DND-41 (cell line): ENCODE data around the gene SEC23IP.

Source experiments
- ATAC-seq: fragments of 200-7000 bp; cut with Tn5 transposase; 3 replicates; pipeline ENCODE4 v1.9.1; 2021; ENCODE audit warnings: low read depth; ENCODE audit not compliant: insufficient read depth
- DNase-seq: peaks from one replicate; pipeline ENCODE4 v3.0.0-alpha.2; 2020
- H2AFZ ChIP-seq: 2 replicates; pipeline ENCODE4 v1.6.0; 2012; ENCODE audit warnings: low read depth, low read length
- H3K27ac ChIP-seq: 2 replicates; pipeline ENCODE4 v1.5.1; 2012; ENCODE audit warnings: low read length, inconsistent platforms
- H3K27me3 ChIP-seq: fragments of 200-600 bp; sonication (generic); 2 replicates; pipeline ENCODE4 v1.6.0; 2012; ENCODE audit warnings: low read length, mild to moderate bottlenecking, inconsistent platforms; ENCODE audit not compliant: insufficient read depth, poor library complexity
- H3K36me3 ChIP-seq: 2 replicates; pipeline ENCODE4 v1.5.1; 2012; ENCODE audit warnings: low read length, inconsistent platforms; ENCODE audit not compliant: insufficient read depth
- H3K4me1 ChIP-seq: 2 replicates; pipeline ENCODE4 v1.5.1; 2012; ENCODE audit warnings: mild to moderate bottlenecking, low read length; ENCODE audit not compliant: insufficient read depth
- H3K4me2 ChIP-seq: 2 replicates; pipeline ENCODE4 v1.6.0; 2012; ENCODE audit warnings: mild to moderate bottlenecking, moderate library complexity, low read length, inconsistent platforms; ENCODE audit not compliant: insufficient read depth
- H3K4me3 ChIP-seq, 2 experiments: fragments of 200-600 bp in 1 of 2; shearing (Covaris generic) in 1 of 2; 2 replicates each; pipeline ENCODE4 v1.5.1; 2012 to 2016; ENCODE audit warnings: inconsistent platforms in 2 of 2, low read length in 2 of 2, mild to moderate bottlenecking in 2 of 2, low read depth in 1 of 2, moderate library complexity in 1 of 2
- H3K79me2 ChIP-seq: 2 replicates; pipeline ENCODE4 v1.6.0; 2012; ENCODE audit warnings: low read length, inconsistent platforms; ENCODE audit not compliant: insufficient read depth
- H3K9ac ChIP-seq: 2 replicates; pipeline ENCODE4 v1.6.0; 2012; ENCODE audit warnings: low read depth, mild to moderate bottlenecking, inconsistent platforms, low read length, moderate library complexity
- H3K9me3 ChIP-seq: 2 replicates; pipeline ENCODE4 v1.5.1; 2012; ENCODE audit warnings: low read length, moderate library complexity, mild to moderate bottlenecking, inconsistent platforms; ENCODE audit not compliant: insufficient read depth, severe bottlenecking
- H4K20me1 ChIP-seq: 2 replicates; pipeline ENCODE4 v1.6.0; 2012; ENCODE audit warnings: low read length; ENCODE audit not compliant: insufficient read depth
- EZH2 ChIP-seq: IDR thresholded peaks from 3 replicates; pipeline ENCODE4 v1.6.1; 2012; ENCODE audit warnings: borderline replicate concordance, low read depth, mild to moderate bottlenecking, moderate library complexity, low read length, inconsistent platforms; ENCODE audit not compliant: severe bottlenecking
- TF ChIP-seq, protein P1 (sequence below): IDR thresholded peaks from 2 replicates; pipeline ENCODE4 v1.5.1; 2012; ENCODE audit warnings: borderline replicate concordance, low read length, moderate library complexity, mild to moderate bottlenecking; ENCODE audit not compliant: poor library complexity, severe bottlenecking; ENCODE audit errors: extremely low read depth

The SEC23IP gene

DNA sequence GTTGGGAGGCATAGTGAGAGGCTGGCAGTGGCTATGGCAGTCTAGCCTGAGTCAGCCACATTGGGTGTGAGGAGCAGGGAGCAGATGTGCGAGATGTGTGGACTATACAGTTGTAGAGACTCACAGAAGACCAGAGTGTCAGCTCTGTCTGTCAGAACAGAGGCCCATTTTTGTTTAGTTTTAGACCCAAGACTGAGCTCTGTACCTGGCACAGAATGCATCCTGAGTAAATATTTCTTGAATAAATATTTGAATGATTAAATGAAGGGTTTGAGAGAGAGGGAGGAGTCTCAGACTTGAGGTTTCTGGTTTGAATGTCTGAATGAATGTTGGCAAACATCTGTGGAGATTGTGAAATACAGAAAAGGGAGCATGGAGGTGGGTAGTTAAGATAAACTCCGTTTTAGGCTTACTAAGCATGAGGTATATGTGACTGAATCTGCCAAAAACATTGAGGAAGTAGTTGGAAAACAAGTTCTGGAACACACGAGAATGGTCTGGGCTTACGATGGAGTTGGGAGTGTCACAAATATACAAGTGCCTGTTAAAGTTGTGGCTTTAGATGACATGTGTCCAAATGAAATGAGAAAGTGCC, 3.6 kb downstream of the SEC23IP start:
- Histone ChIP-seq H4K20me1 (peaks cover 5% of the 10 kb centered on the region; the same call in 1 of the 2 replicates), H3K9ac (no peak overlapping the region), H3K4me2 (0 out of 2 replicates have a peak overlapping the region, but pooled peaks have one; percentile 6), H2AFZ (no peak overlapping the region), H3K27me3 (no peaks in the 10 kb centered on the region), H3K4me3 (no peak overlapping the region), H3K36me3 (peaks cover 20% of the 10 kb centered on the region), H3K27ac (no peak overlapping the region), H3K4me1 (peaks cover 45% of the 10 kb centered on the region), H3K9me3 (no peaks in the 10 kb centered on the region), H3K79me2 (peaks cover 85% of the 10 kb centered on the region)
- DNase-seq = no peak
- TF ChIP-seq EZH2 = no peak
- no peak for ATAC-seq

DNA sequence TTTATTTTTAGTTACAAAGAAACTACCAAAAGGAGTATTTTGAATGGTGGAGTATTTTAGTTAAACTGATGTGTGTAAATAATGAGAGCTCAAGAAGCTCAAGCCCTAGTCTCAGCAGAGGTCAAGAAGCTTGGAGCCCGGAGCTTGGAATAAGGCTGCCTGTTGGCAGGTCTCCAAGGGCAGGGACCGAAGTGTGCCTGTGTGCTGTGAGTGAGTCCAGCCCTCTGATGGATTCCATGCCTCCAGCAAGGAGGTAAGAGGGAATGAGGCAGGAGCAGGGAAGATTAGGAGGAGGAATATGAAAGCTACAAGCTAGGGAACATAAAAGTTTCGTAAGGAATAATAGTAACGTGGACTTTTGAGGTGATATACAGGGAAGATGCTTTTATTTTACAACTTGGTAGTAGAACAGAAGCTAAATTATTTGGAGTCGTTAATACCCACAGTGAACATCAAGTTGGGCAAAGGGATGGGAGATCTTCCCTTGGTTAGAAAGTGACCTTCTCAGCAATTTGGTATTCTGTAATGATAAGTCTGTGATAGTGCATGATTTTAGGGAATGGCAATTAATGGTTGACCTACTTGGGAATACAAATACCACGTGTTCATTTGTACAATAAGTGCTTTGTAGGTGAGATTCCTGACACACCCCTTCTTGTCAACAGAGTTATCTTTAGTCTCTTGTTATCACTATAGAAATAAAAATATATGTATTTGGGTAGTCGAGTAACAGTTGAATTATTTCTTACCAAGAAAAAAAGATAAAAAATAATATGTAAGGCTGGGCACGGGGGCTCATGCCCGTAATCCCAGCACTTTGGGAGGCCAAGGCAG, 4.6 kb downstream of the SEC23IP start:
- no peaks in the 10 kb centered on the region for H3K9me3 ChIP-seq

DNA sequence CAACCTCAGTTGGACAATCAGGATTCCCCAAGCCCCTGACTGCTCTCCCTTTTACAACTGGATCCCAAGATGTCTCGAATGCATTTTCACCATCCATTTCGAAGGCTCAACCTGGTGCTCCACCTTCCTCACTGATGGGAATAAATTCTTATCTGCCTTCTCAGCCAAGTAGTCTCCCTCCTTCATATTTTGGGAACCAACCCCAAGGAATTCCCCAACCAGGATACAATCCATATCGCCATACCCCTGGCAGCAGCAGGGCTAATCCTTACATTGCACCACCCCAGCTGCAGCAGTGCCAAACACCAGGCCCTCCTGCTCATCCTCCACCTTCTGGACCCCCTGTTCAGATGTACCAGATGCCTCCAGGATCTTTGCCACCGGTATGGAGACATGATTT, 6.0 kb downstream of the SEC23IP start:
- Histone ChIP-seq H4K20me1 (peaks cover 5% of the 10 kb centered on the region; the same call in 1 of the 2 replicates), H3K9me3 (no peaks in the 10 kb centered on the region), H3K27ac (no peak overlapping the region)

More for the DNA sequence above, 4.6 kb downstream of the SEC23IP start:
- no peaks in the 10 kb centered on the region for H3K27me3 ChIP-seq
- no peak overlapping the region; the same call in 1 of the 2 replicates for H3K4me2 ChIP-seq
- no peak overlapping the region for H2AFZ ChIP-seq
- DNase-seq (no peak), ATAC-seq (no peak)
- H3K79me2 ChIP-seq = peaks cover 88% of the 10 kb centered on the region
- H4K20me1 ChIP-seq = peaks cover 5% of the 10 kb centered on the region; the same call in 1 of the 2 replicates
- no peak overlapping the region for H3K9ac ChIP-seq
- H3K36me3 ChIP-seq = peaks cover 25% of the 10 kb centered on the region
- TF ChIP-seq, protein P1, sequence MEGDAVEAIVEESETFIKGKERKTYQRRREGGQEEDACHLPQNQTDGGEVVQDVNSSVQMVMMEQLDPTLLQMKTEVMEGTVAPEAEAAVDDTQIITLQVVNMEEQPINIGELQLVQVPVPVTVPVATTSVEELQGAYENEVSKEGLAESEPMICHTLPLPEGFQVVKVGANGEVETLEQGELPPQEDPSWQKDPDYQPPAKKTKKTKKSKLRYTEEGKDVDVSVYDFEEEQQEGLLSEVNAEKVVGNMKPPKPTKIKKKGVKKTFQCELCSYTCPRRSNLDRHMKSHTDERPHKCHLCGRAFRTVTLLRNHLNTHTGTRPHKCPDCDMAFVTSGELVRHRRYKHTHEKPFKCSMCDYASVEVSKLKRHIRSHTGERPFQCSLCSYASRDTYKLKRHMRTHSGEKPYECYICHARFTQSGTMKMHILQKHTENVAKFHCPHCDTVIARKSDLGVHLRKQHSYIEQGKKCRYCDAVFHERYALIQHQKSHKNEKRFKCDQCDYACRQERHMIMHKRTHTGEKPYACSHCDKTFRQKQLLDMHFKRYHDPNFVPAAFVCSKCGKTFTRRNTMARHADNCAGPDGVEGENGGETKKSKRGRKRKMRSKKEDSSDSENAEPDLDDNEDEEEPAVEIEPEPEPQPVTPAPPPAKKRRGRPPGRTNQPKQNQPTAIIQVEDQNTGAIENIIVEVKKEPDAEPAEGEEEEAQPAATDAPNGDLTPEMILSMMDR = no peak
- TF ChIP-seq EZH2 = no peak
- peaks cover 35% of the 10 kb centered on the region for H3K4me1 ChIP-seq
- no peak overlapping the region for H3K4me3 ChIP-seq
- no peak overlapping the region for H3K27ac ChIP-seq

More for the DNA sequence above, 6.0 kb downstream of the SEC23IP start:
- H3K79me2 ChIP-seq = peaks cover 83% of the 10 kb centered on the region
- no peak overlapping the region for H2AFZ ChIP-seq
- H3K4me1 ChIP-seq = peaks cover 27% of the 10 kb centered on the region
- no peak for TF ChIP-seq EZH2
- TF ChIP-seq, protein P1 = no peak
- no peak overlapping the region for H3K4me2 ChIP-seq
- H3K9ac ChIP-seq = no peak overlapping the region
- H3K27me3 ChIP-seq = no peaks in the 10 kb centered on the region
- H3K36me3 ChIP-seq = peaks cover 37% of the 10 kb centered on the region
- DNase-seq = no peak
- H3K4me3 ChIP-seq = no peak overlapping the region
- no peak for ATAC-seq
